Measurements from ENCODE around the gene ZNF438.

ZNF438 gene

GRCh38 chr10:30882281-30882680 lies 149.4 kb downstream of the ZNF438 start:
- TF ChIP-seq CTCF (IDR thresholded peaks at IDR 0.05; ENCODE audit: insufficient read depth, low read depth, low read length, missing control alignments), result no peak
- H3K4me3 ChIP-seq (ENCODE audit: low read depth, low read length), result no peak overlapping the region
- DNase-seq (ENCODE audit: low read depth), result no peak

DNA sequence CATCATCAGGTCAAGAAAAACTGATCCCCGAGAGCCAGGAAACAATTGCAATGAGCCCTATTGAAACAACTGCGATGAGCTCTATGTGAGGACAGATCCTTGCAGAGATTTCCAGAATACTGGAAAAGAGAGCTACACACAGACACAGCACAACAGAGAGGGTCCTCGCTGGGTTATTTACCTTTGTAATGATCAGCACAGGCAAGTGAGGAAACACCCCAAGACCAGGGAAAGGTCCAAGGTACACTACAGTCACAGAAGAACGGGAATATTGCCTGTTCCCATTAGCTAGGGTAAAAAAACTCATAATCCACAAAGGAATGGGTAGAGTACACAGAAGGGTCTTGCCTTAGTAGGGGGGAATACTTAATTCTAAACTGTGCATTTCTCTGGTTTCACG lies 152.7 kb downstream of the ZNF438 start:
- no peak for DNase-seq (ENCODE audit: low read depth)
- TF ChIP-seq CTCF (IDR thresholded peaks at IDR 0.05; ENCODE audit: insufficient read depth, low read depth, low read length, missing control alignments), result no peak
- no peak overlapping the region for H3K4me3 ChIP-seq (ENCODE audit: low read depth, low read length)

DNA sequence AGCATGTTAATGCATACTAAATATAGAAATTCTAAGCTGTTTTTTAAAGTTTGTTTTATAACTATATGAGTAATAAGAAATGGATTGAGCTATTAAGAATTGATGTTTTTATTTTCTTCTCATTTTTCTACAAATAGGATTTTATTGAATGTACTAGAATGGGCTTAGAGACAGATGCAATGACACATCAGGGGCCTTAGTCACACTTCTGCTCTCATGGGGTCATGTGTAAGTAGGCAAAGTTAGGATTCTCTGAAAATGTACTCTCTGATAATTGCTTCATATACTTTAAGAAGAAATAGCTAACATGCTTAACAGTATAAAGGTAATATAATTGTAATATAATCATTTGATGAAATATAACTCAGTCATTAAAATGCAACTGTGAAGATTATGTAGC lies 154.6 kb downstream of the ZNF438 start:
- no peak overlapping the region for H3K4me3 ChIP-seq (ENCODE audit: low read depth, low read length)
- TF ChIP-seq CTCF (IDR thresholded peaks at IDR 0.05; ENCODE audit: insufficient read depth, low read depth, low read length, missing control alignments), result no peak
- no peak for DNase-seq (ENCODE audit: low read depth)

- no peak for DNase-seq (ENCODE audit: low read depth)
- no peak overlapping the region for H3K4me3 ChIP-seq (ENCODE audit: low read depth, low read length)
- TF ChIP-seq CTCF (IDR thresholded peaks at IDR 0.05; ENCODE audit: insufficient read depth, low read depth, low read length, missing control alignments), result no peak
Observed at GRCh38 chr10:30873411-30873810, 158.3 kb downstream of the ZNF438 start.

DNA sequence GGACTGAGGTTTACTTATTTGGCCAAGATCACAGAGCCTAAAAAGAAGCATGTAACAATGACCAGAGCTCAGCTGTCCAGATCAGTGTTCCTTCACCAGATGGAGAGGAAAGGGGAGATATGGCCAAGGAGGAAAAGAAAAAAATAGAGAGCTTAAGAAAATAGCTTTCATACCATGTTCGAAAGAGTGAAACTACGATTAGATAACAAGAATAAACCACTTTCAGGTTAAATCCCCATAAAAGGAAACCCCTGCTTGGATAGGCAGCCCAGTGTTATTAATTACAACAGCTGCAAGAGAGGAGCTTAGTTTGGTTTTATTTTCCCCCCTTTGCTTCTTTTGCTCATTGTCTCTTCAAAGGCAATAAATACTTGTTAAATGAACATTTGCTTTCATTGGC lies 160.8 kb downstream of the ZNF438 start:
- no peak for DNase-seq (ENCODE audit: low read depth)
- no peak overlapping the region for H3K4me3 ChIP-seq (ENCODE audit: low read depth, low read length)
- TF ChIP-seq CTCF (IDR thresholded peaks at IDR 0.05; ENCODE audit: insufficient read depth, low read depth, low read length, missing control alignments), result no peak

GRCh38 chr10:30869566-30869965 lies 162.1 kb downstream of the ZNF438 start:
- no peak for TF ChIP-seq CTCF (IDR thresholded peaks at IDR 0.05; ENCODE audit: insufficient read depth, low read depth, low read length, missing control alignments)
- no peak overlapping the region for H3K4me3 ChIP-seq (ENCODE audit: low read depth, low read length)

GRCh38 chr10:30868611-30869010 lies 163.1 kb downstream of the ZNF438 start:
- DNase-seq (ENCODE audit: low read depth), result no peak
- H3K4me3 ChIP-seq (ENCODE audit: low read depth, low read length), result no peak overlapping the region
- TF ChIP-seq CTCF (IDR thresholded peaks at IDR 0.05; ENCODE audit: insufficient read depth, low read depth, low read length, missing control alignments), result no peak

More at GRCh38 chr10:30869566-30869965, 162.1 kb downstream of the ZNF438 start:
- DNase-seq (ENCODE audit: low read depth), result no peak

Measured in GM12865 (cell line).